ENCODE results near the gene CARD11. TPM values are rescaled to one million over a fixed set of nuclear protein-coding genes. Genes with fewer than 3 reads are reported as not detected.

Gene CARD11
- total RNA-seq, 1 experiment from 2014 or later, result 0.57 TPM

DNA sequence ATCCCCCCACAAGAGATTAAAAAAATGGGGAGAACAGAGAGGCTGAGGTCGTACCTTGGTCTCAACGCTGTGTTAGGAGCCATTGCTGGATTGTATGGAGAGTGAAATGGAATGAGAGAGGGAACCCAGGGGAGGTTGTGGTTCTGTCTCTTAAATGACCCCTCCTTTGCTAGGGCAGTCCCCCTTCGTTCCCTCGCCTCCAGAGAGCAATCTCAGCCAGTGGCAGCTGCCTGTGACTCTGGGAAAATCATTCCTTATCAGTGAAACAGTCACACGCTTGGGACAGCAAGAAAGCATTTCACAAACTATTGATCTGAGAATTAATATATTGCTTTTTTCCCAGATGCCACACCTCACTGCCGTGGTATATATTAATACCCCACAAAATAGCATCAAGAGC is 12.0 kb upstream of the CARD11 start:
- H3K4me3 ChIP-seq (replicated peaks in 1 of 2; ENCODE audit: low read depth in 1 of 2, low read length in 2 of 2), result no peak overlapping the region
- no peak overlapping the region for H3K27ac ChIP-seq (ENCODE audit: low read depth, low read length)
- no peak overlapping the region for H3K4me2 ChIP-seq (ENCODE audit: low read length)
- no TSS peak for BruUV-seq (replicated peaks)
- no peak overlapping the region for H2AFZ ChIP-seq (ENCODE audit: low read depth, low read length, poor library complexity, severe bottlenecking)
- TF ChIP-seq POLR2A (IDR thresholded peaks at IDR 0.05; ENCODE audit: borderline replicate concordance, extremely low read depth, insufficient read depth, insufficient read length), result no peak
- TF ChIP-seq YY1 (IDR thresholded peaks at IDR 0.05; ENCODE audit: extremely low read depth, insufficient replicate concordance, low read depth, low read length), result no peak
- TF ChIP-seq, protein P1, sequence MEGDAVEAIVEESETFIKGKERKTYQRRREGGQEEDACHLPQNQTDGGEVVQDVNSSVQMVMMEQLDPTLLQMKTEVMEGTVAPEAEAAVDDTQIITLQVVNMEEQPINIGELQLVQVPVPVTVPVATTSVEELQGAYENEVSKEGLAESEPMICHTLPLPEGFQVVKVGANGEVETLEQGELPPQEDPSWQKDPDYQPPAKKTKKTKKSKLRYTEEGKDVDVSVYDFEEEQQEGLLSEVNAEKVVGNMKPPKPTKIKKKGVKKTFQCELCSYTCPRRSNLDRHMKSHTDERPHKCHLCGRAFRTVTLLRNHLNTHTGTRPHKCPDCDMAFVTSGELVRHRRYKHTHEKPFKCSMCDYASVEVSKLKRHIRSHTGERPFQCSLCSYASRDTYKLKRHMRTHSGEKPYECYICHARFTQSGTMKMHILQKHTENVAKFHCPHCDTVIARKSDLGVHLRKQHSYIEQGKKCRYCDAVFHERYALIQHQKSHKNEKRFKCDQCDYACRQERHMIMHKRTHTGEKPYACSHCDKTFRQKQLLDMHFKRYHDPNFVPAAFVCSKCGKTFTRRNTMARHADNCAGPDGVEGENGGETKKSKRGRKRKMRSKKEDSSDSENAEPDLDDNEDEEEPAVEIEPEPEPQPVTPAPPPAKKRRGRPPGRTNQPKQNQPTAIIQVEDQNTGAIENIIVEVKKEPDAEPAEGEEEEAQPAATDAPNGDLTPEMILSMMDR (IDR thresholded peaks at IDR 0.05 in 2 of 3, conservative IDR thresholded peaks at IDR 0.05 in 1 of 3; ENCODE audit: borderline replicate concordance in 1 of 3, insufficient read depth in 1 of 3, low read depth in 2 of 3, low read length in 2 of 3), result no peak
- TF ChIP-seq EGR1 (IDR thresholded peaks at IDR 0.05; ENCODE audit: low read depth), result no peak
- TF ChIP-seq EZH2phosphoT487 (IDR thresholded peaks at IDR 0.05; ENCODE audit: borderline replicate concordance), result no peak
- TF ChIP-seq RAD21 (IDR thresholded peaks at IDR 0.05; ENCODE audit: low read depth), result no peak
- TF ChIP-seq ZNF274 (IDR thresholded peaks at IDR 0.05; ENCODE audit: low read depth, low read length), result no peak
- no peak for TF ChIP-seq ZFX (IDR thresholded peaks at IDR 0.05)
- ChIA-PET POLR2A (no interaction called here), RAD21 (ENCODE audit: low non-redundant PET in 1 of 2, low total read pairs in 2 of 2, uncharacterized antibody in 2 of 2, unreplicated experiment in 2 of 2) (no interaction called here), CTCF (no interaction called here)
- no peaks in the 10 kb centered on the region for H3K4me1 ChIP-seq (ENCODE audit: control insufficient read depth in 1 of 2, insufficient read depth in 2 of 2, low read length in 2 of 2)
- intact Hi-C loops (cut with micrococcal nuclease), result no loop called here
- H3K27me3 ChIP-seq (ENCODE audit: insufficient read depth, low read length), result peaks cover 21% of the 10 kb centered on the region
- H3K36me3 ChIP-seq (ENCODE audit: control insufficient read depth in 1 of 2, insufficient read depth in 2 of 2, low read length in 2 of 2), result no peaks in the 10 kb centered on the region
- no peak for ATAC-seq
- H3K9ac ChIP-seq (ENCODE audit: low read length), result no peak overlapping the region
- H4K20me1 ChIP-seq (ENCODE audit: insufficient read depth), result no peaks in the 10 kb centered on the region
- H3K9me2 ChIP-seq (ENCODE audit: insufficient read depth), result no peaks in the 10 kb centered on the region
- H3K79me2 ChIP-seq (ENCODE audit: insufficient read depth, low read length), result no peaks in the 10 kb centered on the region
- no peaks in the 10 kb centered on the region; a peak in 1 of 4 replicates for H3K9me3 ChIP-seq (ENCODE audit: control insufficient read depth in 1 of 2, insufficient read depth in 1 of 2, low read depth in 1 of 2, low read length in 2 of 2)
- no peak for DNase-seq (ENCODE audit: low read depth, low spot score)

DNA sequence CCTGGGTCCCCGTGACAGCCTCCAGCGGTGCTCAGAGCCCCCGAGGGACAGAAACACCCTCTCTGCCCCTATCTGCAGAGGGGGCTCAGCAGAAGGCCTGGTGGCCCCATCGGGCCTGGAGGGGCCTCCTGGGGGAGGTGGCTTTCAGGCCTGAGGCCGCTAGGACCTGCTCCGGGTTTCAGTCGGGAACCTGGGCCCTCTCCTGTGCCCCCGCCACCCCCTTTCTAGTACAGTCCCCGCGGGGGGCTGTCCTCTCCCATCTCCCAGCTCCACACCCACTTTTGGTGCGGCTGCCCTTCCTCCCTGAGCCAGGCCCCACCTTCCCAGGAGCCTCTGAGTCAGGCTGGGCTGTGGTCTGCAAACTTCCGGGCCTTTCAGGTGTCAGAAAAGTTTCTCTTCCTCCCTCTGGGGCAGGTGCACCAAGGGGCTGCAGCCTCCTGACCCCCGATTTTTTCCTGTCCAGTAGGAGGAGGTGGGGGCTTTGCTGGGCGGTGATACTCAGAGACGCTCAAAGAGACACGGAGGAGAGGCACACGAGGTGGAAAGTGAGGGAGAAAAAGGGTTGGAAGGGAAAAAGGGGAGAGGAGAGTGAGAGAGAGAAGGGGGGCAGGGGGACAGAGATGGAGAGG is 692 bp downstream of the CARD11 start:
- Histone ChIP-seq H4K20me1 (ENCODE audit: insufficient read depth) (no peaks in the 10 kb centered on the region), H3K4me1 (ENCODE audit: control insufficient read depth in 1 of 2, insufficient read depth in 2 of 2, low read length in 2 of 2) (no peaks in the 10 kb centered on the region), H3K9ac (ENCODE audit: low read length) (no peak overlapping the region), H3K36me3 (ENCODE audit: control insufficient read depth in 1 of 2, insufficient read depth in 2 of 2, low read length in 2 of 2) (no peaks in the 10 kb centered on the region), H3K4me3 (replicated peaks in 1 of 2; ENCODE audit: low read depth in 1 of 2, low read length in 2 of 2) (no peak overlapping the region), H3K79me2 (ENCODE audit: insufficient read depth, low read length) (no peaks in the 10 kb centered on the region), H3K27ac (ENCODE audit: low read depth, low read length) (no peak overlapping the region), H2AFZ (ENCODE audit: low read depth, low read length, poor library complexity, severe bottlenecking) (no peak overlapping the region), H3K9me2 (ENCODE audit: insufficient read depth) (no peaks in the 10 kb centered on the region), H3K27me3 (ENCODE audit: insufficient read depth, low read length) (no peaks in the 10 kb centered on the region), H3K4me2 (ENCODE audit: low read length) (no peak overlapping the region), H3K9me3 (ENCODE audit: control insufficient read depth in 1 of 2, insufficient read depth in 1 of 2, low read depth in 1 of 2, low read length in 2 of 2) (no peaks in the 10 kb centered on the region)
- no peak for DNase-seq (ENCODE audit: low read depth, low spot score)
- RAD21 ChIA-PET (ENCODE audit: low non-redundant PET in 1 of 2, low total read pairs in 2 of 2, uncharacterized antibody in 2 of 2, unreplicated experiment in 2 of 2), result no interaction called here
- no peak for ATAC-seq
- TF ChIP-seq EZH2phosphoT487 (IDR thresholded peaks at IDR 0.05; ENCODE audit: borderline replicate concordance), result no peak
- no peak for TF ChIP-seq FOSL1 (IDR thresholded peaks at IDR 0.05; ENCODE audit: low read depth)
- no peak for TF ChIP-seq CEBPB (IDR thresholded peaks at IDR 0.05; ENCODE audit: low read depth)
- no peak for TF ChIP-seq YY1 (IDR thresholded peaks at IDR 0.05; ENCODE audit: extremely low read depth, insufficient replicate concordance, low read depth, low read length)
- no peak for TF ChIP-seq JUND (IDR thresholded peaks at IDR 0.05)
- TF ChIP-seq, protein P2, sequence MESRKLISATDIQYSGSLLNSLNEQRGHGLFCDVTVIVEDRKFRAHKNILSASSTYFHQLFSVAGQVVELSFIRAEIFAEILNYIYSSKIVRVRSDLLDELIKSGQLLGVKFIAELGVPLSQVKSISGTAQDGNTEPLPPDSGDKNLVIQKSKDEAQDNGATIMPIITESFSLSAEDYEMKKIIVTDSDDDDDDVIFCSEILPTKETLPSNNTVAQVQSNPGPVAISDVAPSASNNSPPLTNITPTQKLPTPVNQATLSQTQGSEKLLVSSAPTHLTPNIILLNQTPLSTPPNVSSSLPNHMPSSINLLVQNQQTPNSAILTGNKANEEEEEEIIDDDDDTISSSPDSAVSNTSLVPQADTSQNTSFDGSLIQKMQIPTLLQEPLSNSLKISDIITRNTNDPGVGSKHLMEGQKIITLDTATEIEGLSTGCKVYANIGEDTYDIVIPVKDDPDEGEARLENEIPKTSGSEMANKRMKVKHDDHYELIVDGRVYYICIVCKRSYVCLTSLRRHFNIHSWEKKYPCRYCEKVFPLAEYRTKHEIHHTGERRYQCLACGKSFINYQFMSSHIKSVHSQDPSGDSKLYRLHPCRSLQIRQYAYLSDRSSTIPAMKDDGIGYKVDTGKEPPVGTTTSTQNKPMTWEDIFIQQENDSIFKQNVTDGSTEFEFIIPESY (IDR thresholded peaks at IDR 0.05; ENCODE audit: extremely low read depth, insufficient replicate concordance, low read length), result no peak
- no peak for TF ChIP-seq ZNF274 (IDR thresholded peaks at IDR 0.05; ENCODE audit: low read depth, low read length)
- no peak for TF ChIP-seq ZFX (IDR thresholded peaks at IDR 0.05)
- no peak for TF ChIP-seq SRF (IDR thresholded peaks at IDR 0.05; ENCODE audit: low read depth)
- no peak for TF ChIP-seq POLR2AphosphoS5 (IDR thresholded peaks at IDR 0.05; ENCODE audit: low read depth, low read length)
- TF ChIP-seq SP1 (IDR thresholded peaks at IDR 0.05; ENCODE audit: low read depth), result no peak
- TF ChIP-seq, protein P3, sequence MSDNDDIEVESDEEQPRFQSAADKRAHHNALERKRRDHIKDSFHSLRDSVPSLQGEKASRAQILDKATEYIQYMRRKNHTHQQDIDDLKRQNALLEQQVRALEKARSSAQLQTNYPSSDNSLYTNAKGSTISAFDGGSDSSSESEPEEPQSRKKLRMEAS (IDR thresholded peaks at IDR 0.05), result no peak
- no peak for TF ChIP-seq CBX3 (IDR thresholded peaks at IDR 0.05; ENCODE audit: low read depth)
- TF ChIP-seq RAD21 (IDR thresholded peaks at IDR 0.05; ENCODE audit: low read depth), result no peak
- TF ChIP-seq ELF1 (IDR thresholded peaks at IDR 0.05; ENCODE audit: borderline replicate concordance, low read depth), result no peak
- POLR2A ChIA-PET, result no interaction called here
- CTCF ChIA-PET, result no interaction called here
- intact Hi-C loops (cut with micrococcal nuclease), result no loop called here
- BruUV-seq (replicated peaks), result no TSS peak
